H9 (cell line): ENCODE data around the gene ANO9. TPM values are rescaled to one million over a fixed set of nuclear protein-coding genes. Genes with fewer than 3 reads are reported as not detected.

Experiments used
- DNase-seq: peaks from one replicate; pipeline ENCODE4 v3.0.0-alpha.2; 2017
- H2AFZ ChIP-seq: one replicate; pipeline ENCODE4 v1.6.1; 2013; ENCODE audit warnings: mild to moderate bottlenecking, low read length, control low read depth, moderate library complexity
- H2AK5ac ChIP-seq: 2 replicates; pipeline ENCODE4 v1.6.1; 2013; ENCODE audit warnings: low read length, control low read depth, mixed read lengths; ENCODE audit not compliant: insufficient read length
- H2BK120ac ChIP-seq: one replicate; pipeline ENCODE4 v1.6.1; 2013; ENCODE audit warnings: low read depth, mild to moderate bottlenecking, low read length, control low read depth, inconsistent platforms; ENCODE audit not compliant: poor library complexity, severe bottlenecking
- H2BK12ac ChIP-seq: 2 replicates; pipeline ENCODE4 v1.6.1; 2013; ENCODE audit warnings: low read length, control low read depth, mixed read lengths, low read depth; ENCODE audit not compliant: insufficient read length
- H2BK15ac ChIP-seq: 2 replicates; pipeline ENCODE4 v1.6.1; 2013; ENCODE audit warnings: low read depth, low read length, control low read depth
- H2BK20ac ChIP-seq: one replicate; pipeline ENCODE4 v1.6.1; 2013; ENCODE audit warnings: low read depth, mild to moderate bottlenecking, low read length, control low read depth, inconsistent platforms; ENCODE audit not compliant: poor library complexity, severe bottlenecking
- H2BK5ac ChIP-seq: 2 replicates; pipeline ENCODE4 v1.6.1; 2013; ENCODE audit warnings: low read length, control low read depth, mixed read lengths; ENCODE audit not compliant: insufficient read length
- H3K14ac ChIP-seq: 2 replicates; pipeline ENCODE4 v1.6.1; 2013; ENCODE audit warnings: low read length, control low read depth; ENCODE audit not compliant: insufficient read depth
- H3K18ac ChIP-seq: 2 replicates; pipeline ENCODE4 v1.6.1; 2013; ENCODE audit warnings: low read depth, mild to moderate bottlenecking, mixed read lengths, low read length, control low read depth; ENCODE audit not compliant: insufficient read length
- H3K23ac ChIP-seq: 2 replicates; pipeline ENCODE4 v1.6.1; 2013; ENCODE audit warnings: low read length, control low read depth, mixed read lengths, low read depth; ENCODE audit not compliant: insufficient read length
- H3K23me2 ChIP-seq: 2 replicates; pipeline ENCODE4 v1.6.1; 2013; ENCODE audit warnings: low read depth, mild to moderate bottlenecking, mixed read lengths, low read length, control low read depth; ENCODE audit not compliant: insufficient read length, poor library complexity, severe bottlenecking
- H3K27ac ChIP-seq: 2 replicates; pipeline ENCODE4 v1.5.1; 2013; ENCODE audit warnings: low read length, control low read depth, mixed read lengths, low read depth; ENCODE audit not compliant: insufficient read length
- H3K27me3 ChIP-seq: 2 replicates; pipeline ENCODE4 v1.6.1; 2013; ENCODE audit warnings: low read length, control low read depth, inconsistent platforms; ENCODE audit not compliant: insufficient read depth
- H3K4ac ChIP-seq: 2 replicates; pipeline ENCODE4 v1.6.1; 2013; ENCODE audit warnings: low read depth, mild to moderate bottlenecking, control low read depth, inconsistent platforms, low read length, moderate library complexity
- H3K4me1 ChIP-seq: 2 replicates; pipeline ENCODE4 v1.6.1; 2013; ENCODE audit warnings: low read length, control low read depth, inconsistent platforms; ENCODE audit not compliant: insufficient read depth
- H3K4me2 ChIP-seq: 2 replicates; pipeline ENCODE4 v1.6.1; 2013; ENCODE audit warnings: low read length, control low read depth, mixed read lengths; ENCODE audit not compliant: insufficient read length, insufficient read depth
- H3K56ac ChIP-seq: 2 replicates; pipeline ENCODE4 v1.6.1; 2013; ENCODE audit warnings: low read depth, mild to moderate bottlenecking, mixed read lengths, low read length, control low read depth; ENCODE audit not compliant: insufficient read length
- H3K79me1 ChIP-seq: 2 replicates; pipeline ENCODE4 v1.6.1; 2013; ENCODE audit warnings: low read depth, mild to moderate bottlenecking, moderate library complexity, low read length, control low read depth, inconsistent platforms; ENCODE audit not compliant: insufficient read depth, poor library complexity, severe bottlenecking
- H3K79me2 ChIP-seq: 2 replicates; pipeline ENCODE4 v1.6.1; 2013; ENCODE audit warnings: low read length, control low read depth, inconsistent platforms; ENCODE audit not compliant: insufficient read depth
- H3K9ac ChIP-seq: 2 replicates; pipeline ENCODE4 v1.6.1; 2013; ENCODE audit warnings: low read length, control low read depth, mixed read lengths; ENCODE audit not compliant: insufficient read length; ENCODE audit errors: extremely low read depth
- H3K9me3 ChIP-seq: one replicate; pipeline ENCODE4 v1.6.1; 2013; ENCODE audit warnings: low read depth, low read length, inconsistent platforms; ENCODE audit not compliant: control insufficient read depth
- H3T11ph ChIP-seq: one replicate; pipeline ENCODE4 v1.6.1; 2013; ENCODE audit warnings: mild to moderate bottlenecking, low read length, control low read depth, inconsistent platforms
- H4K20me1 ChIP-seq: one replicate; pipeline ENCODE4 v1.6.1; 2013; ENCODE audit not compliant: control insufficient read depth, insufficient read length, insufficient read depth
- H4K5ac ChIP-seq: 2 replicates; pipeline ENCODE4 v1.6.1; 2013; ENCODE audit warnings: low read depth, mild to moderate bottlenecking, mixed read lengths, low read length, control low read depth; ENCODE audit not compliant: insufficient read length
- H4K8ac ChIP-seq: replicated peaks from 2 replicates; pipeline ENCODE4 v1.6.1; 2013; ENCODE audit warnings: low read length, control low read depth, mixed read lengths, low read depth; ENCODE audit not compliant: insufficient read length
- H4K91ac ChIP-seq: 2 replicates; pipeline ENCODE4 v1.6.1; 2013; ENCODE audit warnings: low read depth, mild to moderate bottlenecking, moderate library complexity, mixed read lengths, low read length, control low read depth; ENCODE audit not compliant: insufficient read length
- H3K27ac Mint-ChIP-seq, 3 experiments: 2 replicates in 2 of 3; 3 replicates in 1 of 3; pipeline ENCODE4 v1.8.0; 2020 to 2021; ENCODE audit warnings: mixed read lengths in 3 of 3, mild to moderate bottlenecking in 1 of 3, moderate library complexity in 1 of 3
- H3K27me3 Mint-ChIP-seq: 2 replicates; pipeline ENCODE4 v1.8.0; 2021; ENCODE audit warnings: low read depth, mild to moderate bottlenecking, moderate library complexity, mixed read lengths
- H3K36me3 Mint-ChIP-seq, 3 experiments: 2 replicates in 2 of 3; 3 replicates in 1 of 3; pipeline ENCODE4 v1.8.0; 2020 to 2021; ENCODE audit warnings: low read depth in 3 of 3, mixed read lengths in 3 of 3; ENCODE audit not compliant: insufficient read depth in 1 of 3
- H3K4me1 Mint-ChIP-seq, 2 experiments: 2 replicates each; pipeline ENCODE4 v1.8.0; 2020; ENCODE audit warnings: mixed read lengths in 2 of 2
- H3K4me3 Mint-ChIP-seq, 2 experiments: 2 replicates in 1 of 2; 3 replicates in 1 of 2; pipeline ENCODE4 v1.8.0; 2020 to 2021; ENCODE audit warnings: mild to moderate bottlenecking in 2 of 2, mixed read lengths in 2 of 2, moderate library complexity in 1 of 2
- H3K9me3 Mint-ChIP-seq, 2 experiments: 2 replicates in 1 of 2; 3 replicates in 1 of 2; pipeline ENCODE4 v1.8.0; 2020; ENCODE audit warnings: mild to moderate bottlenecking in 2 of 2, mixed read lengths in 2 of 2, moderate library complexity in 1 of 2
- CTCF ChIP-seq: fragments of 200-600 bp; sonication (generic); conservative IDR thresholded peaks from 3 replicates; pipeline ENCODE4 v1.8.0; 2021; ENCODE audit warnings: antibody characterized with exemption, mild to moderate bottlenecking
- WGBS: extraction: QIAGEN DNeasy Blood & Tissue Kit; methylation state at CpG from one replicate; pipeline ENCODE4 v1.1.7; 2013; ENCODE audit warnings: missing lambda C conversion rate, low lambda C conversion rate, mixed read lengths; ENCODE audit not compliant: insufficient read length; ENCODE audit errors: extremely low coverage; 5-methylcytosine and 5-hydroxymethylcytosine counted together
- total RNA-seq: library from RNA; stranded (reverse); gene quantifications from 2 replicates; pipeline ENCODE4 v1.2.1, GENCODE V29; 2021

ANO9 gene
- total RNA-seq, 1 experiment from 2014 or later = 13.1 TPM

DNA sequence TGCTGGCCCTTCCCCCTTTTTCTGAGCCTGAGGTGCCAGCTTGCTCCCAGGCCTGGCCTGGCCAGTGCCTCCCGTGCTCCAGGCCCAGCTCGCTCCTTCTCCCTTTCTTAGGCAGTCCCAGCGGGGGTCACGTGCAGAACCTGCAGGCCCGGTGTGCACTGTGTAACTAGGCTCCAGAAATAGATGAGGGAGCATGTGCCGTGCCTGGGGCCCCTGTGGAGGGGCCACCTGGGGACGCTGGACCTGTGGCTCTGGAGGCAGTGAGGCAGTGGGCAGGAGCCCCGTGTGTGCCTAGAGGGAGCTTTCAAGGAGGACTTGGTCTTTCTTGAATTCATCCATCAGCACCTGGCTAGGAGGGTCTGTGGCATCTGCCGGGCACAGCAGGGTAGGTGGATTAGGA is 19.8 kb upstream of the ANO9 start:
- H3K4ac ChIP-seq = no peak overlapping the region
- no peaks in the 10 kb centered on the region for H4K20me1 ChIP-seq
- no peak overlapping the region for H2BK12ac ChIP-seq
- no peak overlapping the region for H2BK15ac ChIP-seq
- H3T11ph ChIP-seq = no peak overlapping the region
- no CpG with 5 or more reads among the region's 9 CpGs for WGBS
- H3K56ac ChIP-seq = no peak overlapping the region
- H4K5ac ChIP-seq = no peak overlapping the region
- no peak overlapping the region for H2BK5ac ChIP-seq
- H2BK20ac ChIP-seq = no peak overlapping the region
- no peak for TF ChIP-seq CTCF
- no peaks in the 10 kb centered on the region for H3K9me3 ChIP-seq
- DNase-seq = no peak
- H2AFZ ChIP-seq = no peak overlapping the region
- no peak overlapping the region for H2AK5ac ChIP-seq
- H3K27ac Mint-ChIP-seq = peak overlapping the region in 2 of 3 experiments; percentile 23 to 48; a peak in 2 of 7 replicates
- H3K79me2 ChIP-seq = peaks cover 12% of the 10 kb centered on the region; the same call in 1 of the 2 replicates
- H3K27me3 ChIP-seq = no peaks in the 10 kb centered on the region
- no peaks in the 10 kb centered on the region for H3K4me1 ChIP-seq
- H3K27me3 Mint-ChIP-seq = no peaks in the 10 kb centered on the region
- no peaks in the 10 kb centered on the region for H3K23me2 ChIP-seq
- H3K9me3 Mint-ChIP-seq = no peaks in the 10 kb centered on the region
- H3K36me3 Mint-ChIP-seq = peaks cover 13 to 43% (median 42%) of the 10 kb centered on the region in 3 experiments
- no peak overlapping the region for H4K91ac ChIP-seq
- H3K4me3 Mint-ChIP-seq = no peak overlapping the region
- no peak overlapping the region for H3K4me2 ChIP-seq
- H3K79me1 ChIP-seq = no peaks in the 10 kb centered on the region
- no peak overlapping the region for H2BK120ac ChIP-seq
- peaks cover 23 to 24% of the 10 kb centered on the region in 2 experiments for H3K4me1 Mint-ChIP-seq
- no peak overlapping the region for H3K23ac ChIP-seq
- no peak overlapping the region for H4K8ac ChIP-seq
- H3K9ac ChIP-seq = no peak overlapping the region
- no peak overlapping the region for H3K27ac ChIP-seq
- no peak overlapping the region for H3K18ac ChIP-seq
- H3K14ac ChIP-seq = no peak overlapping the region
